GM18526 (cell line): ENCODE data around the gene RASGEF1C.

Experiments used
- POLR2A ChIP-seq: IDR thresholded peaks from 3 replicates; pipeline ENCODE4 v1.6.1; 2011; ENCODE audit not compliant: insufficient read length; ENCODE audit errors: extremely low read depth

Gene RASGEF1C

DNA sequence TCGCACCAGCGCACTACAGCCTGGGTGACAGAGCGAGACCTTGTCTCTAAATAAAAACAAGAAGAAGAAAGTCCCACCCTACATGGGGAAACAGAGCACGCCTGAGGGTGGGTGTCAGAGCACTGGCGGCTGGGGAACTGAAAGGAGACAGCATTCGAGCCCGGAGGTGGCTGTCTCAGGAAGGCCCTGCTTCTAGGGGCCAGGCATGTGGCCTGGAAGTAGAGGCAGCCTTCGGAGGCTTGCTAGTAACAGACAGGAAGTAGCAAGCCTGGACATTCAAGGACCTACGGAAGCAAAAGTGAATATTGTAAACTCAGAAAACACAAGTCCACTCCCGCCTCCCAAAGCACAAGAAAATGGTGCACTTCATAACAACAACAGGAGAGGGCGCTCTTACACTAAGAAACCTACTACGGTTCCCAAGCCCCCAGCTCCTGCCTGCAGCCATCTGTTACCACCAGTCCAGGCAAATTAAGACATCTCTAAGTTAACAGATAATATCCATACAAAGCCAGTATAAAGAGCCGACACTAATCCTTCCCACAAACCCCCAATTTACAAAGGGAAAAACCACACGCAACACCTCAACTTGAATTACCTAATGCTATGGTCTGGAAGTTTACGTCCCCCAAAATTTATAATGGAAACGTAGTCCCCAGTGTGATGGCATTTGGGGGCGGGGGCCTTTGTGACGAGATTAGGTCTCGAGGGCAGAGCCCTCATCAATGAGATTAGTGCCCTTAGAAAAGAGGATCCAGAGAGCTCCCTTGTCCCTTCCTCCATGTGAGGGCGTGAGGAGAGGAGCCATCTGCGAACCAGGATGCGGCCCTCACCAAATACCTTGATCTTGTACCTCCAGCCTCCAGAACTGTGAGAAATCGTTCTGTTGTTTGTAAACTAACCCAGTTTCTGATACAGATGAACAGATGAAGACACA, 7.7 kb downstream of the RASGEF1C start:
- no peak for TF ChIP-seq POLR2A

DNA sequence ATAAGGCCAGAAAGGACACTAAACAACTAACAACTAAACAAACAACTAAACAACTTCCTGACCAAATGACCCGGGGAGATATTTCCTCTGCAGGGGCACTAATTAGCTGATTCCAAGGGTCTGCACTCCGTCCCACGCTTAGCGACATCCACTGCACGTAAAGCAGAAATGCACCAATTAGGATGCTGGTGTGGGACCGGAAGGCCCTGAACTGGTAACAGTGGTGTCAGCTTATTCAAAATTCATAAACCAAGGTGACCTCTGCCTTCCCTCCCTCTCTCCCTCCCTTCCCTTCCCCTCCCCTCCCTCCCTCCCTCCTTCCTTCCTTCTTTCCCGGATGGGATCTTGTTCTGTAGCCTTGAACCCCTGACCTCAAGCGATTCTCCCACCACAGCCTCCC, 9.6 kb downstream of the RASGEF1C start:
- no peak for TF ChIP-seq POLR2A

DNA sequence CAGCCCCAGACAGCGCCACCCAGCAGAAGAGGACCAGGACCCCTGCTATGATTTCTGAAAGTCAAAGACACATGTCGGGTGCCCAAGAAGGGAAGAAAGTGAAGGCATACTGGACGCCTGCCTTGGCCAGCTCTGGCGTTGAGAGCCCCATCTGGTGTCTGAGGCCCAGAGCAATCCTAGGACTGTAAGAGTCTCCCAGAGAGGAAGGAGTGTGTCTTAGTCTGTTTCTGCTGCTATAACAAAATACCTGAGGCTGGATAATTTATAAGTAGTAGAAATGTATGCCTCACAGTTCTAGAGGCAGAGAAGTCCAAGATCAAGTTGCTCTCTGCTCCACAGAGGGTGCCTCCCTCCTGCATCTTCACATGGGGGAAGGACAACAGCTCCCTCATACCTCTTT, 10.8 kb downstream of the RASGEF1C start:
- no peak for TF ChIP-seq POLR2A

DNA sequence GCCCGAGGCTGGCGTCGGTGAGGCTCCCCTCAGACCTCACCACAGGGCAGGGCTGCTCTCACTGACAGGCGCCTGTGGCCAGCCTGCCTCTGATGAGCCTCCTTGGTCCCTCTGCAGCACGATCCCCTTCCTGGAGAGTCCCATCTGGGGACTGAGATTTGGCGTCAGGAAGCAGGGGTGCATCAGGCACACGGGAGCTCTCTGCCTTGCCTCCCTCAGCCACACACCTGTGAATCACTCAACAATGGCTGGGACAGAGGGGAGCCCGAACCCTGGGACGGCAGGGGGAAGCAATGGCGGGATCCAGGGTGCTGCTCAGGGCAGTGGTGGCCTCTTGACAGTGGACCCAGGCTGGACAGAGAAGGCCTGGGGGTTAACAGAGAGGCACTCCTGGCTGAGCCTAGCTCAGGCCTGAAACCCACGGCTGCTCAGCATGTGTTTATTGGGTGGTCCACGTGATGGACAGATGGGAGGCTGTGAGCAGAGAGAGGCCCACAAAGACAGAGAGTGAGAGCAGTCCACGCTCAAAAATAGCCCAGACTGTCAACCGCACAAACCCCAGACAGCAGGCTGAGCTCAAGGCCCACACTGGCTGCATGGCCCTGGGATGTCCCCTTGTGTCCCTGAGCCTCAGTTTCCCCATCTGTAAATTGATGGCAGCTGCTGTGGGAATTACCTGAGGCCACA, 11.9 kb downstream of the RASGEF1C start:
- TF ChIP-seq POLR2A = no peak

DNA sequence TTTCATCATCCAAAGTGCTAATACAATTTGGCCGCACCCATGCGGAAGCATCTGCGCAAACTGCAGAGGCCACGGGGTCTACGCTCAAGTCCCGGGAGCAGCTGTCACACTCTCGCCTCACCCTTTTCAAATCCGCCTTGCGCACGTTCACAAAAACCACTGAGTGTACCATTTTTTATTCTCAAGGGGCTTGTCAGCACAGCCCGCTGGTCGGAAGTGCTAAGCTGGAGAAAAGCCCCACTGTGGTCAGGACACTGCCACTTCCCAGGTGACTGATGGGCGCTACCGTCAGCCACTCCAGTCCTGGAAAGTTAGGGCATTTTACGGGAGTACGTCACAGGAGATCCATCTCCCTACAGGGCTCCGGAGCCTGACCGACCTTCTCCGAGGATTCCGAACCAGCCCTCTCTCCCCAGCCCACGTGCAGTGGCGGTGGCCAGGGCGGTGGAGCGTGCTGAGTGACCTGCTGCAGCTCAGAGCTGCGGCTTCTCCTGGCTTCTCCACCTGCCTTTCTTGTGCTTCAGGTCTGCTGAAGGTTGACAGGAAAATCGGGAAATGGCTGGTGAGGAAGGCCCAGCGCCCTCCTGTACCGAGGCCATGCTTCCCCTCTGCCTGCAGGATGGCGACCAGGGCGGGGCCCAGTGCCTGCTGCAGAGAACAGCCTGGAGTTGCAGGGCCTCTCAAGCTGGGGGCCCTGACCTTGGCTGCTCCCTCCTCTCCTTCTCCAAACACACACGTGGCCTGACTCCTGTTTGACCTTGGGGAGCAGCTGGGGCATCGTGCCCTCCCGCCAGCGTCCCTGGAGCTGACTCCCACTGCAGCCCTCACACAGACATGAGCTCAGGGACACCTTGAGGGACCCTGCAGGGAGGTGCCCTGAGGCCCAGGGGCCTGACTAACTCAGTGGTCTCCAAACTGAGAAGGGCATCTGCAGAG, 14.3 kb downstream of the RASGEF1C start:
- TF ChIP-seq POLR2A = no peak

DNA sequence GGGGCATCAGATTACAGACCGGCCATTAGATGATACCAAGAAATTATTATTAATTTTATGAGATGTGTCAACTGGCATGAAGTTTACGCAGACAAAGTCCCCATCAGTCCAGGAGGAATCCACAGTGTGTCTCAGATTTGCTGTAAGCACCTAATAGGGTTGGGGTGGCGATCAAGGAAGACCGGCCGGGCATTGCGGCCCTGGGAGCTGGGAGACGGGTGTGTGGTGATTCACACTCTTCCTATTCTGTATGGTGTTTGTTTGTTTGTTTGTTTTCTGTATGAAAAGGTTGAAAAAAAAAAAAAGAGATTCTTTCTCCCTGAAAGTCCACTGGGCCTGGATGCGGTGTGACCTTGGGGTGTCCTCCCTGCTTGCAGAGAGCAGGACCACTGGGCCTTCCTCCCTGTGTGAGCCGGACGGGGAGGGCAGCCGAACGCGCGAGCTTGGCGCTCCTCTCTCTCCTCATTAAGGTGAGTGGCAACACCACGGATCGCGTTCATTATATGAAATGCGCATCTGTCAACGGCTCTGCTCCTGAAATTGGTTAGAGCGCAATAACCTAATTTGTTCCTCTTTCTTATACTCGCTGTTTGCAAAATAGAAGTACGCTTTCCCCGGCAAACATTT, 15.1 kb downstream of the RASGEF1C start:
- no peak for TF ChIP-seq POLR2A

DNA sequence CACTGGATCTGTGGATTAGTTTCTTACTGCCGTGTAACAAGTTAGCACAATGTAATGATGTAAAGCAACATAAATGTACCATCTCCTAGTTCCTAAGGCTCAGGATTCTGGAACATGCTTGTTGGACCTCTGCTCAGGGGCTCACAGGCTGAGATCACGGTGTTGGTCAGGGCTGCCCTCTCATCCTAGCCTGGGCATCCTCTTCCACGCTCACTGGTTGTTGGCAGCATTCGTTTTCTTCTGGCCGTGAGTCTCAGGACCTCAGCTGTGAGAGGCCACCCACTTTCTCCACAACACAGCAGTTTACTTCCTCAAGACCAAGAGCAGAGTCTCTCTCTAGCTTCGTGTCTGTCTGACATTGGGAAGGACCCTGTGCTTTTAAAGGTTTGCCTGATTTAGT, 17.3 kb downstream of the RASGEF1C start:
- no peak for TF ChIP-seq POLR2A

DNA sequence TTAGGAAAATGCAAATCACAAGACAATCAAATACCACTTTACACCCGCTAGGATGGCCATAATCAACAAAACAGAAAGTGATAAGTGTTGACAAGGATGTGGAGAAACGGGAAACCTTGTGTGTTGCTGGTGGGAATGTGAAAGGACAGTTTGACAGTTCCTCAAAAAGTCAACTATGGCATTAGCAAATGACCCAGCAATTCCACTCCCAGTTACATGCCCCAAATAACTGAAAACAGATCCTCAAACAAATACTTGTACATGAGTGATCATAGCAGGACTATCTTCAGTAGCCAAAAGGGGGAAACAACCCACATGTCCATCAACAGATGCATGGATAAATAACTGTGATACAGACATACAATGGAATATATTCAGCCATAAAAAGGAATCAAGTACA, 21.2 kb downstream of the RASGEF1C start:
- TF ChIP-seq POLR2A = no peak

DNA sequence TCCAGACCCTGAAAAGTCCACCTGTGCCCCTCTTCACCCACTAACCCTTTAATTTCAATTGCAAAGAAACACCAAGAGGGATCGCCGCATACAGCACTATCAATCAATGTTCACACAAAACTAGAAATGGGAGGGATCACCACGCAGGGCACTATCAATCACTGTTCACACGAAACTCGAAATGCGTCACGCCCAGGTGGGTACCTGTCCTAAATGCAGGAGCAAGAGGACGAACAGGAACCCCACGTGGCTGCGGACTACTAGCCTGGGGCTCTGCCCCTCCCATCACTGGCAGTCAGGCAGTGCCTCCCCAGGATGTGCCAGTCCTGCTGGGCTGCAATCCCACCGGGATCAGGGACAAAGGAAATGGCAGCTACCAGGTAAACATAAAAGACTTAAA, 28.2 kb downstream of the RASGEF1C start:
- no peak for TF ChIP-seq POLR2A

DNA sequence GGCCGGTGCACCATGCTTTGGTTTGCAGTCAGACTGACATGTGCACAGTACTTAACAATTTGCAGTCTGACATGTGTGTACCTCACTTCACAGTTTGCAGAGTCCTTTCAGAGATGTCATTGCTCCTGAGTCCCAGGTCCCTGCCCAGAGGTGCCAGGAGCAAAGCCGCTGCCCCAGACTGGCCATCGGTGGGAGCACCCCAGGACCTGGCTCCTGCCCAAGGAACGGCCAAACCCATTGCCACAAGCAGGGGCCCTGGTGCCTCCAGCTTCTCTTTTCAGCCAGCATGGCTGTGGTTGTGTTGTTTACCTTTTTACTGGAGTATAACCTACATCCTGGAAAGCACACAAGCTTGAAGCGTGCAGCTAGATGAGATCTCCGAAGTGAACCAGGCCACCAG, 28.6 kb downstream of the RASGEF1C start:
- TF ChIP-seq POLR2A = no peak

DNA sequence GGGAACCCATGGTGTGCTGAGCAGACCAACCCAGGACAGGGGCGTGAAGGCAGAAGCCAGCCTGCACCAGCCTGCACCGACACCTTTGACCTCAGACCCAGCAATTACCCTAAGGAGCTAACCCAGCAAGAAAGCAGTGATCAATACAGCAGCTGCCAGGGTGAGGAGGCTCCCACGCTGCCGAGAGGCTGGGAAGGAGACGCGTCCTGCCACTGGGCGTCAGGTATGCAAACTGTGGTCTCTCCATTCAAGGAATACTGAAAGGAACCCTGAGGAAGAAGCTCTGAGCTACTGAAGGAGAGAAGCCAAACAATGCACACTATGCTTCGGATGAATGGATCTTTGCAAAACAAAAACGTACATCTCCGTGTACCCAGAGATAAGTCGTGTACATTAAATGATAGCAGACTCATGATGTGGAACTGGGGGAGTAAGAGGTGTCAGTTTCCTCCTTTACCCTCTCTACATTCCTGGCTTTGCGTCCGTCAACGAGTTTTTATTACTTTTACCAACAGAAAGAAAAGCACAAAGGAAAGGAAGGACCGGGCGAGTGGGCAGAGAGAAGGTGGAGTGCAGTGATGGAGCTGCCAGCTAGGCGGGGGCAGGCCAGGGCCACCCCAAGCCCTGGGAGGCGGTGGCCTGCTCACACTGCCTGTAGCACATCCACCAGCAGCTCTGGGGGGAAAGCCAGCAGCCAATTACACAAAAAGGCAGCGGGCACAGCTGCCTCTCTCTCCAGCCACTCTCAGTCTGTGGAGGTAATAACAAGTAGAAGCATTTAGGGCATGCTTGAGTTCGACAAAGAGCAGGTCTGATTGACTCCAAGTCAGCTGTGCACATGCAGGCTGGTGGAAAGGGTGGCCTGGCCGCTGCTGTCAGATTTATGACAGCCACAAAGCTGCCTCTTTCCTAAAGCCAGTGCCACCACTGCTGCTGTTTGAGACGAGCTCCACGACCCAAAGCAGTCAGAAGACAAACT, 29.3 kb downstream of the RASGEF1C start:
- TF ChIP-seq POLR2A = no peak

DNA sequence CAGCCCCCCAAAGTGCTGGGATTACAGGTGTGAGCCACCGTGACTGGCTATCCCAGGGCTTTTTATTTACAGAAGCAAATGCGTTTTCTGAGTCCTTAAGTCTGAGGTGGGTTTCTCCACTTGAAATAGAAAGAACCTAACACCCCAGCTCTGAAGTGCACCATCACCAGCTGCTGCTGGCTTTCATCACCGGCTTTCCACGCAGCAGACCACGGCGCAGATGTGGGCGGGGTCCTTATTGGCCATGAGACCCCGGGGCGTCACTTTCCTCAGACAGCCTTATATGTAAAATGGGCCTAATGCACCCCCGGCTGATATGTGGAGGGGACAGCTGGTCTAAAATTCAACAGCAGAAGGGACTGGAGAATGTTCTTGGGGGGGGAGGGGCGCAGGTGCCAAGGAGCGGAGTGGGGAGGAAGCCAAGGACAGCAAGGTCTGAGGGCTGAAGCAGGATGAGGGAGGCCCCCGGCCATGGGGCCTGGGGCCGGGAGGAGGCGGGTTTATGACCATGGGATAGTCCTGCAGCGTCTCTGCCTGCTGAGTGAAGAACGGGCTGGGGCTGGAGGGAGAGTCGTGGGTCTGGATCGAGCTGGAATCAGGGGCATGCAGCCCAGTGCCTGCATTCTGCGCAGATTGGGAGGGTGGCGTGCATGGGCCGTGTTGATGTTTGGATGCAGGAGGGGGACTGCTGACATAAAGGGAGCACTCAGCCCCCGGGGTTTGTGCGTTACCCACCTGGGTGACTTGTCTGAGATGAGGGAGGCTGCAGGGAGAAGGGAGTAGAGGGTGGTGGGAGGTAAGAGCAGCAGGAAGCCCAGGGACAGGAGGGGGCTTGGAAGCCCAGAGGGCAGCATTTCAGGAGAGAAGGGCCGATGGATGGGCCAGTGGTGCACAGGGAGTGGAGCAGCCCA, 30.2 kb downstream of the RASGEF1C start:
- TF ChIP-seq POLR2A = no peak

DNA sequence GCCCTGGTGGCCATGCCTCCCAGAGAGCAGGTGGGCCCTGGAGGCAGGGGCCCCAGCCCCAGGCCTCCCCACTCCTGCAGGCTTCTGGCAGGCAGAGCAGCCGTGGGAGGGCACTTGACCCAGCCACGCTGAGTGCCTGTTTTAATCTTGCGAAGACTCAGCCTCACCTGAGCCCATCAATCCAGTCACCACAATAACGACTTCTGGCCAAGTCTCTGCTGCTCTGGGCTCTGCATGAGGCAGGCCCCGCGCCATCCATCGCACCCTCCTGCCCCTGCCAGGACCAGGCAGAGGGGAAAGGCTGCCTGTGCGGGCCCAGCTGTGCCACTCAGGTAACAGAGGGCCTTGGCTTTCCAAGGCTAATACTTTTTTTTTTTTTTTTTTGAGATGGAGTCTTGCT, 32.8 kb downstream of the RASGEF1C start:
- TF ChIP-seq POLR2A = no peak
